NCI-H2107 treated with DMSO at 0.1 percent for 48 hours (cell line): ENCODE data around the gene SPATS2L.
"Not testable (repeated sequence)": the region's sequence is repeated elsewhere in the genome, so short reads cannot be mapped to it uniquely, and the experiment has no call there.

Source experiments
- DNase-seq: peaks from one replicate; lab custom pipeline; 2025; ENCODE audit not compliant: unreplicated experiment; lab: John Stamatoyannopoulos, UW

The SPATS2L gene

DNA sequence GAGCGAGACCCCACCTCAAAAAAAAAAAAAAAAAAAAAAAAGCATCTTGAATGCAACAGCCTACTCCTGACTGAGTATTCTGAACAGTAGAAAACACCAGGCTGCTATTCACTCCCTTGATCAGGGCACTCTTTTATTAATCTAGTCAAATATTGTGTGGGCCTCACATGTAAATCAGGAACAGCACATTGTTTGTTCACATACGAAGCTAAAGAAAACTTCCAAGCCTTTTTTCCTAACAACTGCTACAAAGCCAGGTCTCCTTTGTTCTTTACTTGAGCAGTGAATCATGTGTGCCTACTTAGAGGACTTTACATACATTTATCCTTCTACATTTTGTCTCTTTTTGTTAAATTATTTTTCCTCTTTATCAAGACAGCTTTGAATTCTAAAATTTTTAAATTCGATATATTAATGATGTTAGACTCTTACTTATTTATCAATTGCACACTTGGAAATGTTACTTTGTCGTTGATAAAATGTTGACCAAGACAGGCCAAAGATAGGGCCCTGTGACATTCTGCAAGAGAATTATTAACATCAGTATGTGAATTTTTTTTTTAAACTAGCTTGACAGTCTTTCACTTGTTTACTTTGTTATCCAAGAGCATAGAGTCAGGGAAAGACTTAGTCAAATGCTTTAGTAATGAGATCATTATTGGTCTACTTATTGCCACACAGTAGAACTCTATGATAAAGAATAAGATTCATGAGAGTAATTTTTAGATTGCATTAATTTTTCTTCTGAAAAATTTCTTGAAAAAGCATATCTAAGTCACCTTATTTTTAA, 13.2 kb downstream of the SPATS2L start:
- DNase-seq = no peak

GRCh38 chr2:200320344-200320743, 13.9 kb downstream of the SPATS2L start:
- no peak for DNase-seq

- DNase-seq = no peak
Measured at GRCh38 chr2:200320991-200321390, 14.5 kb downstream of the SPATS2L start.

DNA sequence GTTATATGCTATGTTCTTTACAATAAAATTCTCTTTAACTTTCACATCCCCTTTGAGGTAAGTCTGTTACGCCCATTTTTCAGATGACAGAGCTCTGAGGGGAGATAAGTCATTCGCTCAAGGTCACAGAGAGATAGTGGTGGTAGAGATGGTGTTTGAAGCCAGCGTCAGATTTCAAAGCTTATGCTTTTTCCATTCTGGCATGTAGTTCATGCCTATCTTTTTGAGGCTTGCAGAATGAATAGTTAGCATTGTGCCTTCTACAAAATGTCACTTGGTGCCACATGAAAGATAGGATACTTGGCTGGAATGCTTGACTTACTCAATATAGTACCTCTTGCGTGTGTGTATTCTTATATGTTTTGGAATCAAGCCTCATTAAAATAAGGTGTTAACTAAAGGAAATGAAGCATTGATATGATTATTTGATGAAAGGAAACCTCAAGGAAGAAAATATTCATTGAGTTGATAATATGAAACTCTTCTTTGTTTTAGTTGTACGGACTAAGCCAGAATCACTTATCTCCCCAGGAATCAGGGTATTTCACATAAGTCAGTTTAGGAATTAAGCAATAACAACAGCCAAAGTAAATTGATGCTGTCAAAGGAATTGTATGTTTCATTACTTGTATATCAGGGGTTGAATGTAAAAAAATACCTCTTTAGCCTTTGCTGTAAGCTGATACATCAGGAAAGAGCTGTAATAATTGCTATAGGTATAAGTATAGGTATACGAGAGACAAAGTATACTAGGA, 15.5 kb downstream of the SPATS2L start:
- DNase-seq = no peak

- no peak for DNase-seq
Measured at GRCh38 chr2:200322607-200323006, 16.1 kb downstream of the SPATS2L start.

GRCh38 chr2:200324362-200324761, 17.9 kb downstream of the SPATS2L start:
- no peak for DNase-seq

DNA sequence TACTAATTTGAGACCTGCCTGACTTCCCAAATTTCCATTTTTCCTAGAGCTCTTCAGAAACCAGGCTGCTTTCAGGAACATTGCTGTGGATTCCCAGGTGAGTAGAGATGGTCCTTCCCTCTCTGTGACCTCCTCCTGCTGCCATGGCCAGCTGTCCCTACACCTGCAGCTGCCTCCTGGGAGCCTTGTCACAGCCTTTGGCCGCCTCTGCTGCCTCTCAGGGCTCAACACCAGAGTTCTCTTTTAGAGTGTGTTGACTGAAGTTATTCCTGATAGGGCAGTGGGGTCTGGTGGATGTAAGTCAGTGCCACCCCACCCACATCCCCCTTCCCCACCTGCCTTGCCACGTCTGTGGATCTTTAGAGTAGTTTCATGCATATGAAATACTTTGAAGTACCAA, 22.9 kb downstream of the SPATS2L start:
- no peak for DNase-seq

- no peak for DNase-seq
Measured at GRCh38 chr2:200329798-200330197, 23.3 kb downstream of the SPATS2L start.

GRCh38 chr2:200330351-200331060, 24.0 kb downstream of the SPATS2L start:
- no peak for DNase-seq

DNA sequence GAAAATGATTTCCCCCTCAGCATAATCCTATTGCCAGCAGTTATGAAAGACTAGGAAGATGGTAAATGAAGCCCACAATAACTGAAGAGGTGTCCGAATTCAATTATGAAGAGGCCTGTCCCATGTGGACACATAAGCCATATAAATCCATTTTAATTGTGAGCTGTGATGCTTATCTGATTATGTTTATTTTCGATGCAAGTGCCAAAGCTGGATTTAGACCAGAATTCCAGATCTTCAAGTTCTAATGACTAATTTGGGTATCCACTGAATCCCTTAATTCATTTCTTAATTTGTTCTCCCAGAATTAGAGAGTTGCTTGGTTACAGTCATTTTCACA, 24.5 kb downstream of the SPATS2L start:
- no peak for DNase-seq

GRCh38 chr2:200335657-200336056, 29.2 kb downstream of the SPATS2L start:
- DNase-seq = no peak

DNA sequence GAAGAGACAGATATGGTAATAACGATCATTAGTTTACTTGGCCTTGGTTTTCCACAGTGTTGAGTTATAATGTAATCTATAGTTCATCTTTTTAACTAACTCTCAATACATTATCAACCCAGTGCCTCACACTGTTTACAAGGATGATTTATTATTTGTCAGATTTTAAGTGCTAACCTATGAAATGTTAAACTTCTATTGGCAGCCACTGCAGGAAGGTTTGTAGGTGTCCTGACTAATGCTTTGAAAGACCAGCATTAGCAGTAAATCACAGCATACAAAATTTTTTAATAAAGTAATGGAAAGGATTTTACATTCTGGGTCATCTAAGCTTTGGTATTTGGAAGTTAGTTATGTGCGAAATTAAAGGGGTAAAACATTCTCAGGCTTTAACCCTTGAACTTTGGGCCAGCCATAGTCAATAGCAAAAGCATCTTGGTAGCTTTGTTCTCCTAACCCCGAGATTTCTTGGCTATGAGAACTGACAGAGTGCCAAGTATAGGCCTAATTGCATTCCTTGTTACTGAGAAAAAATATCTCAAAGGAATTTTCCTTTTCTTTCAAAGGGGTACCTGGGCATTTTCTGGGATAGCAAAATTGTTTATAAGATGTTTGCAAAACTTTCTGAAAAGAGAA, 30.6 kb downstream of the SPATS2L start:
- no peak for DNase-seq

DNA sequence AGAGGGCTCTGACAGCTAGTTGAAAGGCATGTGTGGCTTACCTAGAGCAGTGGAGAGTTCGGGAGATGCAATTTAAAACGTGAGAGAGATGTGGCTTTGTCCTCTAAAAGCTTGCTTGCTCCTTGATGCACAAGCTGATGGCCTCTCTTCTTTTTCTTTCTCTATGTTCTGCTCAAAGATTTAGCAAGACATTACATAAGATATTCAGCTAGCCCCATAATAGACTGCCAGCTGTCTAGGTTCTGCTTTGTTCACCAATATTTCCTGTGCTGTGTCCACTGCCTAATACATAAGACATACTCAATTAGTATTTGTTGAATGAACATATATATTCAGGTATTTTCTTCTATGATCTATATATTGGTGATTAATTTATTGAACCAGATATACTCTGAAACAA, 31.1 kb downstream of the SPATS2L start:
- DNase-seq = no peak

DNA sequence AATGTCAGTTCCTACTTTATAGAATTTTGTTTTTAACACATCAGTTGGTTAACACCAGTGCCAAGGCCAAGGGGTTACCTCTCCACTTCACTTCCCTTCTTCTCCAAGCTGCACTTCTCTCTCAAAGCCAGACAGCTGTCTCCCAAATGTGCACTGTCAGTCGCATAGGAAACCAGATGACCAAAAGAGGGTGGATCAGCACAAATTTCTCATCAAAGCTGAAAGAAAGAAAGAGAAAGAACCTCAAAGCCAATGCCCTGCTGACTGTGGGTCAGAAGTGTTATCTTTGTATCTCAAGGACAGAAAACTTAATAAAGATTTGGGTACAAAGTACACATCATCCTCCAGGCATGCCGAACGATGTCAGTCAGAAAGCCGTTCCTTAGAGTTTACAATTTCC, 32.2 kb downstream of the SPATS2L start:
- no peak for DNase-seq

DNA sequence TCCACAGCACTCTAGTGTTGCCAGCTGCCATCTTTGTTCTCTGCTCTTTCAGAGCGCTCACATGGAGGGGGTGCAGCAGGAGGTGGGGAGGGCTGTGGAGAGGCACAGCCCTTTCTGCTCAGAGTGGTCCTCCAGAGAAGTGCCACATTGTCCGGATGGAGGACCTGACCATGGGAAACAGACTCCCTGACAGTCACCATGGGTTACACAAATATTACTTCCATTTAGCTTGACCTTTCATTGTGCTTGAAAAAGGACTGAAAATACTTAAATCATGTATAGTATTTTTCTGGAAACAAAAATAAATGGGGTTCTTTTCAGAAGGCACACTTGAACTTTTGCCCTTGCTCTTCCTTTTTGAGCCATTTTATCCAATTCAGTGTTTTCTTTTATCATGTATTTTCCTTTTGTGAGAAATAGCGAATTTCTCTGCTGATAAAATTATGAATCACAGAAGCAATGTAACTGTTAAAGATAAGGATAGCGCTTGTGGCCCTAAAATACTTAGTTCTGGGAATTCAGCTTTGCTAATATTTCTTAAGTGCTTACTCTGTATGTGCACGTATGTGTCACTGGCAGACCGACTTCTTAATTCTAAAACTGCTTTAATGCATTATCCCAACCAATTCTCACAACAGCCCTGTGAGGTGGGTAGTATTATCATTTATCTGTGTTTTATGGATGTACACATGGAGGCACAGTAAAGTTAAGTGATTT, 34.2 kb downstream of the SPATS2L start:
- no peak for DNase-seq

DNA sequence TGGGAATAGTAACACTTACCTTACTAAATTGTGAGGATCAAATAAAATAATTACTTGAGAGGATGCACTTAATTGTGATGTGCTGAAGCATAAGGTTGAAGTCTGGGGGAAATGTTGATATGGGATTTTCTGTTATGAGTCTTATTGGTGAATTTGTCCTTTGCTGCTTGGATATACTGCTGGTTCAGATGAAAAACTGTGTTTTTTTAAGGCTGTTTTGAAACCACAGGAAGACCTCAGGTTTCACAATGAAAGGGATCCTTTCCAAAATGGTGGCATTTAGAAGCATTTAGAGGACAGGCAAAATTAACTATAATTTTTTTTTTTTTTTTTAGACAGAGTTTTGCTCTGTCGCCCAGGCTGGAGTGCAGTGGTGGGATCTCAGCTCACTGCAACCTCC, 34.9 kb downstream of the SPATS2L start:
- no peak for DNase-seq

DNA sequence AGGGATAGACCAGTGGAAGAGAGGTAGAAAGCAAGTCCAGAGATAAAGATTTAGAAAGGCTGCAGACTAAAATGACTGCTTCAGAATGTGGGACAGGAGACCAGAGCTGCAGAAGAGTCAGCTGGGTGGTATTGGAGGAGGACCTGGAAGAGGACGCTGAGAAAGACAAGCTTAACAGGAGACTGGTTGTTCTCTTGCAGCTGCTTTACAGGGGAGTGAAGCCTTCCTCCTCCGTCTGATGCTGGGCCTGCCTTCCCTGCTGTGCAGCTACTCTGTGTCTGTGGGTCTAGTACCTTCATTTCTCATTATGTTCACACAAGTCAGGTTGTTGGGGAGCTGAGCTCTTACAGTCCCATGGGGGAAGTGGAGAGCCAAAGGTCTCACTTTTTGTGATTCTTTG, 35.7 kb downstream of the SPATS2L start:
- DNase-seq = no peak

GRCh38 chr2:200342654-200343053, 36.2 kb downstream of the SPATS2L start:
- no peak for DNase-seq

DNA sequence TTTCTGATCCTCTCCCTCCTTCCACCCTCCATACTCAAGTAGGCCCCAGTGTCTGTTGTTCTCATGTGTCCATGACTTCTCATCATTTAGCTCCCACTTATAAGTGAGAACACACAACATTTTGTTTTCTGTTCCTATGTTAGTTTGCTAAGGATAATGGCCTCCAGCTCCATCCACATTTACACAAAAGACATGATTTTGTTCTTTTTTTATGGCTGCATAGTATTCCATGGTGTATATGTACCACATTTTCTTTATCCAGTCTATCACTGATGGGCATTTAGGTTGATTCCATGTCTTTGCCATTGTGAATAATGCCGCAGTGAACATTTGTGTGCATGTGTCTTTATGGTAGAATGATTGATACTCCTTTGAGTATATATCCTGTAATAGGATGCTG, 37.7 kb downstream of the SPATS2L start:
- DNase-seq = not testable (repeated sequence)

DNA sequence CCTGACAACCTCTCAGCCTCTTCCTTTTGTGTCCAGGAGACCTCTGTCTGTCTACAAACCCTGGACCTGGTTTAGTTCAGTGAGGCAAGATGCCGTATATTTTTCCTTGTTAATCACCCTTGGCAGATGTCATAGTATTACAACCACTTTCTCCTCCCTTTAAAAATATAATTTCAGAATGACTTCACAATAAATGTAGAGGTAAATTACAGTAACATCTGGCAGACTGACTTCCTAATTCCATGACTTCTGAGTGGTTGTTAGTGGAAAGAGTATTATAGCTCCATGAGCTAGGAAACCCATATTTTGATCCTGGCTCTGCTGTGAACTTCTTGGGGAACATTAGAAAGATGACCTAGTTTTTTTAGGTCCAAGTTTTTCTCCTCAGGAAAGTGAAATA, 39.5 kb downstream of the SPATS2L start:
- DNase-seq = no peak

DNA sequence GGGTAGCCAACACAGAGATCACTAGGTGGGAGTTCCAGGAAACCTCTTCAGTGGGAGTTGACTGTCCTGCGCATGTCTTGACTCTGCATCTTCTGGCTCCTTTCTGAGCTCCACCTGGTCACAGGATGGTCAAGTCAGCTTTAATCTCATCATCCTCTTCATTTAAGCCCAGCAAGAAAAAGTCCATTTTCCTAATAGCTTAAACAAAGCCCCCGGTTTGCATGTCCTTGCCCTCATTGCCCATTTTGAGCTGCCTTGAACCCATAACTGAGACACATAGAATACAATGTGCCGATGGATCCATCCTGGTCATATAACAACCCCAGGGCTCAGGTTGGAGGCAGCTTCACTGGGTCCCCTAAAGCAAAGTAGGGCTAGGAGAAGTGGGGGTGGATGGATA, 40.8 kb downstream of the SPATS2L start:
- no peak for DNase-seq
